NCI-H774 (cell line): ENCODE results near the gene DOCK4.
A peak's percentile ranks its signal among the peaks of the same experiment; 100 is the strongest.

Experiments
- DNase-seq: peaks from one replicate; lab custom pipeline; 2025; lab: John Stamatoyannopoulos, UW

Gene DOCK4

DNA sequence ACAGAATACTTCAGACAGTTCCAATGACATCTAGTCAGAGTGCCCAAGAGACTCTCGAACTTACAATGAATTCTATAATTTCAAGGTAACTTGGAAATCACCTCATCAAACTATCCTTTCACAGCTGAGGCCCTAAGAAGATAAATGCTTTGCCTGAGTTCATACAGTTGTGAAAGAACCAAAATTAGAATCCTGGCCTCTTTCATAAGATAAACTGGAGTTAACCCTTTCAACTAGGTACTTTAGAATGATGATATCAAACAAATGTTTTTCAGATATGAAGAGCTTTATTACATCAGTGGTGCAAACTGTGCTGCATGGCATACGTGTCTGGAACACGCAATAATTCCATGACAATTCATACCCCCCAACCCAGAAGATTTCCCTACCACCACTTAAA, 17.9 kb downstream of the DOCK4 start:
- no peak for DNase-seq

DNA sequence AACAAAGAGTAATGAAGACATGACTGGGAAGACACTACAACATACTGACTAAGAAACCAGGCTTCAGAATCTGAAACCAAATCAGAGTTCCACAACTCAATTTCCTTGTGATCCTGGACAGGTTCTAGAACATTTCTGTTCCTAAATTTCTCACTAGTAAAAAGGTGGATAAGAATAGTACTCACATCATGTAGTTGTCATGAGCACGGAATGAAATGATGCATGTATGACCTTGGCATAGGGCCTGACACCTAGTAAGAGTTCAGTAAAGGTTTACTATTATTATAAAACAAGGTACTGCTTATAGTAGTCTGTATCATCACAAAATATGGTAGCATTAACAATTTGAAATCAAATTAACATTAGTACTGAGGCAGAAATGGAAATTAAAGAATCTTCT, 19.9 kb downstream of the DOCK4 start:
- DNase-seq, result no peak

DNA sequence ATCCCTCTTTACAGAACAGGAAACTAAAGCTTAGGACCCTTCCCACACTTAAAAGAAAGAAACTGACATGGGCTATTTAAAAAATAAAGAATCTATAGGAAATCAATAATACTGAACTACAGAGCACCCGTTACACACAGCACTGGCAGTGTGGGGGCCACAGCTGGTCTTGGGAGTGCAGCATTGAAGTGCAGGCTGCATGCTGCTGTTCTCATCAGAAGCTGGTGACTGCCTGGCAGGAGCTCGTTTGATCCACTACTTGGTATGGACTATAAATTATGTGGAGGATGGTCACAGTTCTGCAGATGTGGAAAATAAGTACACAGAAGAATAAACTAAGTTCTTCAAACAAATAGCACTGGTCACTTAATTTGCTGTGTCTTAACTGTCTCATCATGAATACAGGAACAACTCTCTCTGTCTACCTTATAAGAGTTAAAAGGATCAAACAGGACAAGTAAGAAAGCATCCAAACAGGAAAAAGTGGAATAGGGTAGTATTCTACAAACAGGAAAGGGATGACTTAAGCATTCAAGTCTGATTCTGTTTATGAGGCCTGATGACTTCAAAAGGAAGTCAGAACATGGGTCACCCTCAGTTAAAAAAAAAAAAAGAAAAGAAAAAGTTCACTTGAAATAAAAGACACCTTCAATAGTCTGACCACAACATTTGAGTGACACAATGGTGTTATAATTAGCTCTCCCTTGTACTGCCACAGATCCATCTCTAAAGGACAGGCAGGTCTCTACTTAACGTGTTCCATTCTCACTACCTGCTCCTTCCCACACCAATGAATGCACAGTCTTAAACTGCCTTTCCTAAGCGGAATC, 21.0 kb downstream of the DOCK4 start:
- DNase-seq, result no peak

DNA sequence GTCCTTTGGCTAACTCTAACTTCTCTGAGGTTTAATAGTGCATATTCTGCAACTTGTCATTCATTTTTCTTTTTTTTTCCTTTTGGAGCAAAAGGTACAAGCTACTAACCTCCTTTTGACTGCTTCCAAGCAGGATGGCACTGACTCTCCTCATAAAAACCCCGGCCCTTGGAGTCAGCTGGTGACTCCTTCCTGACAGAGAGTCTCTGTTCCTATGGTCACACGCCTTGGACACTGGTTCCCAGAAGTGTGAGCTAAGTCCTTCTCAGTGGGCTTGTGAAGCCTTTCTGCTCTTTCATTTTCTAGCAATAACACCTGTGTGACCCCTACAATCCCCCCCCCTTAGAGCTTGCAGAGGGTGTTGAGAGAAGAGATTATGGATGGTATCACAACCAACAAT, 21.7 kb downstream of the DOCK4 start:
- DNase-seq, result no peak

- no peak for DNase-seq
Observed at GRCh38 chr7:112183266-112183665, 22.9 kb downstream of the DOCK4 start.

- no peak for DNase-seq
Observed at GRCh38 chr7:112182749-112183148, 23.4 kb downstream of the DOCK4 start.

- DNase-seq, result no peak
Observed at GRCh38 chr7:112180223-112180622, 26.0 kb downstream of the DOCK4 start.

GRCh38 chr7:112176693-112177415, 29.3 kb downstream of the DOCK4 start:
- DNase-seq, result no peak

GRCh38 chr7:112176241-112176640, 30.0 kb downstream of the DOCK4 start:
- DNase-seq, result no peak

DNA sequence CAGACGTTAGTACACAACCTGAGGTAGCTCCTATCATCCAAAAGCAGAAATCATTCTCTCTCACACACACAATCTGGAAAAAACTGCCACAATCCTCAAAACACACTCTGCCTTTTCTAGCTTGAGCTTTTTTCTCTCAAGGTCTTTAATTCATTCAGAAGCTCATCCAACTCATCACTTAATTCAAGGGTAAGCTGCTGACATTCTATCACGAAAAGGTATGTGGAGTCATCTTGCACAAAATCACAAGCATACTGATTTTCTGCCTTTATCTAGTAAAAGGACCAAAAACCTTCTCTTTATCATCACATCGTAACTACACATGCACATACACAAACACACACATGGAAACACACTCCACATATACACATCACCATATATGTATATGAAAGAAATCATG, 32.0 kb downstream of the DOCK4 start:
- no peak for DNase-seq

GRCh38 chr7:112173568-112173905, 32.7 kb downstream of the DOCK4 start:
- no peak for DNase-seq

DNA sequence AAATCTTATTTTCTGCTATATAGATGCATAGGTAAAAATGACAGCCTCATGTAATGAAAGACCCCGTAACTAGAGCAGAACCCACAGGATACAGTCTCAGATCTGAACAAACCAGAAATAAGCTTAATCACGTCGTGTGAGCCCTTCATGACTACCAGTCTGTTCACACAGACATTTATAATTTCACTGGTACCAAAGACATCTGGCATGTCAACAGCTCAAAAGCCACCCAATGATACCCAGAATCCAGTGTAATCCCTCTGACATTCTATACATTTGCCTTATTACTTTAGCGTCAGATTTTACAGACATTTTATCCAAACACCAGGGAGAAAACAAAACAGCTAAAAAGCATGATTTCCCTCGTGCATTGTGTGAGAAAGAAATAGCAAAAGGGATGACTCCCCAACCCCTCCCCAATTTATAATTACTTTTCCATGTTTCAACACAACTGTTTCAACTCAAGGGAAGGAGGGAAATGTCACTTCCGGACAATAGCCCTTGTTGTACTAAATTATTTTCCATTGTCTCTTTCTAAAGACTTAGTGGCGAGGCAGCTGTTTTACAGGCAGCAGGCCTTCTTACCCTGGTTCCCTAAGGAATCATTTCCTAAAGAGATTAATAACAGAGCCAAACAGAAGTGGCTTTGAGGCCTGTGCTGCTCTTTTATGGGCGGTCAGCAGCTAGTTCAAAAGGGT, 33.2 kb downstream of the DOCK4 start:
- DNase-seq, result no peak

DNA sequence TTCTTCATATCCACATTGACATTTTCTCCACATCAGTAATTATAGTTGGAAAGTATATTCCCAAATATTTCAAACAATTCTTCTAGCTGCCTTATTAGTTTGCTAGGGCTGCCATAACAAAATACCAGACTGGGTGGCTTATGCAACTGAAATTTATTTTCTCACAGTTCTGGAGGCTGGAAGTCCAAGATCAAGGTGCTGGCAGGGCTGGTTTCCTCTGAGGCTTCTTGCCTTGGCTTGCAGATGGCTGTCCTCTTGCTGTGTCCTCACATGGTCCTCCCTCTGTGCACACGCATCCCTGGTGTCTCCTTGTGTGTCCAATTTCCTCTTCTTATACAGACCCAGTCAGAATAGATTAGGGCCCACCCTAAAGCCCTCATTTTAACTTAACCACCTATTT, 34.5 kb downstream of the DOCK4 start:
- no peak for DNase-seq

GRCh38 chr7:112168915-112169314, 37.3 kb downstream of the DOCK4 start:
- no peak for DNase-seq

GRCh38 chr7:112167147-112167546, 39.1 kb downstream of the DOCK4 start:
- no peak for DNase-seq

GRCh38 chr7:112162784-112163506, 43.3 kb downstream of the DOCK4 start:
- DNase-seq, result no peak

DNA sequence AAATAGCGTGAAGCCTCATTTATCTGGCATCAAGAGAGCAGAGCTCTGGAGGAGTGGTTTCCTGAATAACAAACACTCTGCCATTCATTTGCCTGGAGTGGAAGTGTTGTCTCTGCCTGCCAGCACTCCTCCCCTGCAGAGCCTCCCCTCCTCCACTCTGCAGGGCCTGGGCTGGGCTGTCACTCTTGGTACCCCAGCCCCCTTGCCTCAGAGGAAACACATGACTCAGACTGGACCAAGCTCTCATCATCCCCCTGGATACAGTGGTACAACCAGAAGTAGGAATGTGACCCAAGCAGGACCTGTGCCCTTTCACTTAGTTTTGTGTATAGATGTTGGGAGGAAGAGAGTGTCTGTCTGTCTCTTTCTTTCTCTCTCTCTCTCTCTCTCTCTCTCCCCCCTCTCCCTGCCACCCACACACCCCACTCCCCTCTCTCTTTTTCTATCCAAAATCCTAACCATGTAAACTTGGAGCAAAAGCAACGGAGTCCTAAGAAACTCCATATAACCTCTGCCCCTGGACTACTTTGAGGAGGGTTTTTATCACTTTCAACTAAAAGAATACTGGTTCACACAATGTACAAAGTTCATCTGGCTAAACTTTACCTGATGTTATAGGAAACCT, 43.9 kb downstream of the DOCK4 start:
- peak; percentile 26 for DNase-seq

GRCh38 chr7:112161253-112162141, 44.7 kb downstream of the DOCK4 start:
- no peak for DNase-seq

DNA sequence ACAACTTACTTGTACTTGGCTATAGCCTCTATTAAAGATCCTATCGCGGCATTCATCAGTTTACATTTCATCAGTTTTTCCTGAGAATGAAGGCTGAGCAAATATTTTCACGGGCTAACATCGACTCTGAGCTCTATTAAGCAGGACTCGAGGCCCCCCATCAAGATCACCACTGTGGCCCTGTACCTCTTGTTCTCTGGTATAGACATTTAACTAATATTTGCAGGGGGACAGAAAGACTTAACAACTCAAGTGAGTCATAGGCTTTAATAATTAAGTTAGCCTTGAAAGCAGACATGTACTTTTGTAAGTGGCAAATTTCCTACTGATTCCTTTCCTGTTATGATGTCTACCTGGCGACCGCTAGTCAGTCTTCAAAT, 45.4 kb downstream of the DOCK4 start:
- DNase-seq, result no peak

DNA sequence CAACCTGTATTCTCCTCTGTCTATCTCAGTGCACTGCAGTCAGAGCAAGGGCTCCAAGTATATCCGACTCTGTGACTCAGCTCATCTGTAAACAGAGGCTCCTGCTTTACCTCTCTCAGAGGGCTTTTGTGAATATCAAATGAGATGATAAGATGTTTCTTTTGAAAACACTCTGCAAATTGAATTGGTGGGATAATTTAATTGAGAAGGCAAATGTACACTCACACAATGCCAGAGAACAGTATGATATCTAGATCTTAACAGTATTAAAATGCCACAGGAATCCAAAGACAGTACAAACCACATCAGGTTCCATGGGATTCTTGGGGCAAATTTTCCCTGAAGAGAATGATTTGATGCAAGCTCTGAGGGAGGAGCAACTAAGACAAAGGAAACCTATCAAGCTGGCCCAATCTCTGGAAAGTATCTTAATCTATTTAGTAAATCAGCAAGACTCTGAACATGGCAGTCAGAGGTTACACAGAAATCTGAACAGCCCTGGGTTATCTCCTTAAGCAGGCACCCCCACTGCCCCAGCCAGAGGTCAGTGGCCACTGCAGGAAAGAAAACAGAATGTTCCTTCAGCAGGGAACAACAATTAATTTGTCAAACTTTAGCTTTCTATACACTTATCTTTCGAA, 45.9 kb downstream of the DOCK4 start:
- no peak for DNase-seq
